SK-N-SH (cell line): ENCODE results near the gene LRRC19. TPM values are rescaled to one million over a fixed set of nuclear protein-coding genes. Genes with fewer than 3 reads are reported as not detected.
A peak's percentile ranks its signal among the peaks of the same experiment; 100 is the strongest.

Experiments used
- CTCF ChIA-PET: fragments of 300-600, 350-600 bp; formaldehyde crosslinking; extraction: SDS; loops from one replicate; lab custom pipeline; 2021; lab: Yijun Ruan, JAX
- POLR2A ChIA-PET: fragments of 350-600 bp; sonication (Branson Sonifier 250); formaldehyde crosslinking; extraction: SDS; loops from one replicate; lab custom pipeline; 2020; ENCODE audit warnings: antibody characterized with exemption, inconsistent platforms; lab: Yijun Ruan, JAX
- DNase-seq: peaks from one replicate; pipeline ENCODE4 v3.0.0; 2012
- H2AFZ ChIP-seq: fragments of 200-600 bp; sonication (generic); 2 replicates; pipeline ENCODE4 v1.8.1; 2016; ENCODE audit warnings: antibody characterized with exemption, mild to moderate bottlenecking, low read depth
- H3F3A ChIP-seq: fragments of 200-600 bp; sonication (generic); replicated peaks from 2 replicates; pipeline ENCODE3; 2016; ENCODE audit warnings: antibody characterized with exemption, mild to moderate bottlenecking; ENCODE audit not compliant: insufficient read depth
- H3K27ac ChIP-seq, 2 experiments: fragments of 200-500 bp in 1 of 2; fragments of 200-600 bp in 1 of 2; sonication (Bioruptor generic) in 1 of 2; sonication (generic), shearing (Covaris generic) in 1 of 2; 2 replicates each; pipeline versions ENCODE4 v1.5.1 to v1.6.1; 2014 to 2016; ENCODE audit warnings: low read depth in 2 of 2, inconsistent platforms in 1 of 2, low read length in 1 of 2, mild to moderate bottlenecking in 1 of 2, mixed read lengths in 1 of 2
- H3K27me3 ChIP-seq: fragments of 200-600 bp; sonication (generic), shearing (Covaris generic); 2 replicates; pipeline ENCODE4 v1.6.1; 2016; ENCODE audit warnings: mixed run types; ENCODE audit not compliant: insufficient read depth
- H3K36me3 ChIP-seq, 2 experiments: fragments of 200-500 bp in 1 of 2; fragments of 200-600 bp in 1 of 2; sonication (Bioruptor generic) in 1 of 2; sonication (generic) in 1 of 2; replicated peaks in 1 of 2; 2 replicates each; pipeline versions ENCODE3 to v1.5.1; 2014 to 2016; ENCODE audit warnings: low read length in 1 of 2, mild to moderate bottlenecking in 1 of 2; ENCODE audit not compliant: insufficient read depth in 2 of 2, control insufficient read depth in 1 of 2
- H3K4me1 ChIP-seq, 2 experiments: fragments of 200-500 bp in 1 of 2; fragments of 200-600 bp in 1 of 2; sonication (Bioruptor generic) in 1 of 2; sonication (generic), shearing (Covaris generic) in 1 of 2; 2 replicates each; pipeline versions ENCODE4 v1.5.1 to v1.6.1; 2014 to 2016; ENCODE audit warnings: low read depth in 1 of 2, low read length in 1 of 2, mixed run types in 1 of 2; ENCODE audit not compliant: insufficient read depth in 2 of 2, control insufficient read depth in 1 of 2
- H3K4me2 ChIP-seq: fragments of 200-600 bp; sonication (generic), shearing (Covaris generic); 2 replicates; pipeline ENCODE4 v1.6.1; 2017; ENCODE audit warnings: mixed run types
- H3K4me3 ChIP-seq, 2 experiments: fragments of 200-500 bp in 1 of 2; fragments of 200-600 bp in 1 of 2; sonication (Bioruptor generic) in 1 of 2; sonication (generic), shearing (Covaris generic) in 1 of 2; 2 replicates each; pipeline versions ENCODE4 v1.5.1 to v1.8.1; 2014 to 2016; ENCODE audit warnings: low read depth in 2 of 2, inconsistent platforms in 1 of 2, low read length in 1 of 2, mild to moderate bottlenecking in 1 of 2, mixed read lengths in 1 of 2, moderate library complexity in 1 of 2
- H3K79me2 ChIP-seq: fragments of 200-600 bp; sonication (generic); 2 replicates; pipeline ENCODE4 v1.8.1; 2017; ENCODE audit warnings: mild to moderate bottlenecking; ENCODE audit not compliant: insufficient read depth
- H3K9ac ChIP-seq: fragments of 200-600 bp; sonication (generic); 2 replicates; pipeline ENCODE4 v1.6.1; 2017; ENCODE audit warnings: mixed run types
- H3K9me2 ChIP-seq: fragments of 200-600 bp; sonication (generic); 2 replicates; pipeline ENCODE4 v1.6.1; 2017; ENCODE audit warnings: mixed run types
- H3K9me3 ChIP-seq: fragments of 200-600 bp; sonication (generic); 2 replicates; pipeline ENCODE4 v1.6.1; 2017; ENCODE audit warnings: mixed run types, mild to moderate bottlenecking, moderate library complexity
- H4K20me1 ChIP-seq: fragments of 200-600 bp; sonication (generic); 2 replicates; pipeline ENCODE4 v1.6.1; 2017; ENCODE audit warnings: mild to moderate bottlenecking, mixed run types; ENCODE audit not compliant: insufficient read depth
- ELF1 ChIP-seq: IDR thresholded peaks from 2 replicates; pipeline ENCODE4 v1.4.0; 2012
- EP300 ChIP-seq, 2 experiments: IDR thresholded peaks; 2 replicates each; pipeline versions ENCODE4 v1.4.0 to v1.6.1; 2012; ENCODE audit warnings: borderline replicate concordance in 1 of 2, low read depth in 1 of 2, low read length in 1 of 2
- FOXJ3 ChIP-seq: sonication (generic); formaldehyde crosslinking; IDR thresholded peaks from 2 replicates; pipeline ENCODE4 v1.5.1; 2020; ENCODE audit warnings: mild to moderate bottlenecking, missing genetic modification reagents
- MXI1 ChIP-seq: IDR thresholded peaks from 2 replicates; pipeline ENCODE4 v1.6.1; 2012; ENCODE audit warnings: mild to moderate bottlenecking, low read depth, low read length, improper control_type of control experiment
- NFIC ChIP-seq: IDR thresholded peaks from 2 replicates; pipeline ENCODE4 v1.4.0; 2012; ENCODE audit warnings: borderline replicate concordance
- NRF1 ChIP-seq: IDR thresholded peaks from 2 replicates; pipeline ENCODE4 v1.6.1; 2012; ENCODE audit warnings: low read depth, mild to moderate bottlenecking, low read length
- PBX3 ChIP-seq: IDR thresholded peaks from 2 replicates; pipeline ENCODE4; 2012
- RAD21 ChIP-seq: IDR thresholded peaks from 2 replicates; pipeline ENCODE4 v1.6.1; 2012; ENCODE audit warnings: mild to moderate bottlenecking, low read length
- SMC3 ChIP-seq: IDR thresholded peaks from 2 replicates; pipeline ENCODE4 v1.6.1; 2012; ENCODE audit warnings: low read depth, low read length, improper control_type of control experiment
- YY1 ChIP-seq: IDR thresholded peaks from 2 replicates; pipeline ENCODE4 v1.4.0; 2012; ENCODE audit warnings: low read depth, mild to moderate bottlenecking
- WGBS: methylation state at CpG from one replicate; pipeline ENCODE4 v1.1.6; 2017; ENCODE audit warnings: low lambda C conversion rate; 5-methylcytosine and 5-hydroxymethylcytosine counted together
- polyA plus RNA-seq, 3 experiments: library from polyadenylated mRNA; depleted of rRNA; stranded (reverse); fragments of >200 nt; gene quantifications; 2 replicates each; pipeline ENCODE4 v1.2.3, GENCODE V29; 2012
- TF ChIP-seq, protein P1 (sequence below): fragments of 150-350 bp; IDR thresholded peaks from 2 replicates; pipeline ENCODE4 v1.6.1; 2016; ENCODE audit warnings: mild to moderate bottlenecking, low read depth, low read length
- TF ChIP-seq, protein P2 (sequence below): fragments of 200-600 bp; sonication (generic); IDR thresholded peaks from 2 replicates; pipeline ENCODE4 v1.6.1; 2017; ENCODE audit warnings: antibody characterized with exemption, mild to moderate bottlenecking, moderate library complexity

LRRC19 gene
- polyA plus RNA-seq, 1 of the 3 experiments (the other 2 are of a cell fraction), result not detected

DNA sequence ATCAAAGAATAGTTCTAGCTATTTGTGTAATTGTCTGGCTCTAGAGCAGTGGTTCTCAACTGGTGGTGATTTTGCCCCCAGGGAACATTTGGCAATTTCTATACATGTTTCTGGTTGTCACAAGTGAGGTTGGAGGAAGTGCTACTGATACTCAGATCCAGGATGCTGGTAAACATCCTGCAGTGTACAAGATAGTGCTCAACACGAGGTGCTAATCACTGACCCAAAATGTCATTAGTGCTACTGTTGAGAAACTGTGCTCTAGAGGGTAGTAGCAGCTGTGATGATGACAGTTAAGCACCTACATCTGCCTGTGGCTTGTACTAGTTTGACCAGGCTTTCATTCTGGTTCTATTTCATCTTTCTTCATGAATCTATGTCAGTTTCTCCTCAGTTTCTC lies 22.1 kb downstream of the LRRC19 start:
- Histone ChIP-seq H3K79me2 (no peaks in the 10 kb centered on the region), H3K27me3 (no peaks in the 10 kb centered on the region), H4K20me1 (no peaks in the 10 kb centered on the region), H2AFZ (no peak overlapping the region), H3F3A (no peaks in the 10 kb centered on the region), H3K4me1 (no peaks in the 10 kb centered on the region), H3K9ac (no peak overlapping the region), H3K4me3 (no peak overlapping the region), H3K9me3 (no peaks in the 10 kb centered on the region), H3K4me2 (no peak overlapping the region), H3K9me2 (no peaks in the 10 kb centered on the region), H3K27ac (no peak overlapping the region), H3K36me3 (peaks cover 8 to 15% of the 10 kb centered on the region in 2 experiments)
- CTCF ChIA-PET, result interaction anchor here (1.1 kb wide), 1 partner anchor 294 kb away, joined by 3 read pairs; no protein-coding TSS in a partner anchor
- 38% methylated on average over 1 of the region's 1 CpG for WGBS
- POLR2A ChIA-PET, result no interaction called here
- DNase-seq, result no peak
- no peak for TF ChIP-seq MXI1
- no peak for TF ChIP-seq FOXJ3
- TF ChIP-seq PBX3, result no peak
- TF ChIP-seq NRF1, result no peak
- no peak for TF ChIP-seq NFIC

- TF ChIP-seq RAD21 (peak; percentile 70), SMC3 (peak; percentile 29), ELF1 (no peak), EP300 (IDR thresholded peaks at IDR 0.05; ENCODE audit: borderline replicate concordance in 1 of 2, low read depth in 1 of 2, low read length in 1 of 2) (no peak), MXI1 (no peak), YY1 (no peak)
- TF ChIP-seq, protein P1, sequence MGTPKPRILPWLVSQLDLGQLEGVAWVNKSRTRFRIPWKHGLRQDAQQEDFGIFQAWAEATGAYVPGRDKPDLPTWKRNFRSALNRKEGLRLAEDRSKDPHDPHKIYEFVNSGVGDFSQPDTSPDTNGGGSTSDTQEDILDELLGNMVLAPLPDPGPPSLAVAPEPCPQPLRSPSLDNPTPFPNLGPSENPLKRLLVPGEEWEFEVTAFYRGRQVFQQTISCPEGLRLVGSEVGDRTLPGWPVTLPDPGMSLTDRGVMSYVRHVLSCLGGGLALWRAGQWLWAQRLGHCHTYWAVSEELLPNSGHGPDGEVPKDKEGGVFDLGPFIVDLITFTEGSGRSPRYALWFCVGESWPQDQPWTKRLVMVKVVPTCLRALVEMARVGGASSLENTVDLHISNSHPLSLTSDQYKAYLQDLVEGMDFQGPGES, result no peak
- TF ChIP-seq, protein P2, sequence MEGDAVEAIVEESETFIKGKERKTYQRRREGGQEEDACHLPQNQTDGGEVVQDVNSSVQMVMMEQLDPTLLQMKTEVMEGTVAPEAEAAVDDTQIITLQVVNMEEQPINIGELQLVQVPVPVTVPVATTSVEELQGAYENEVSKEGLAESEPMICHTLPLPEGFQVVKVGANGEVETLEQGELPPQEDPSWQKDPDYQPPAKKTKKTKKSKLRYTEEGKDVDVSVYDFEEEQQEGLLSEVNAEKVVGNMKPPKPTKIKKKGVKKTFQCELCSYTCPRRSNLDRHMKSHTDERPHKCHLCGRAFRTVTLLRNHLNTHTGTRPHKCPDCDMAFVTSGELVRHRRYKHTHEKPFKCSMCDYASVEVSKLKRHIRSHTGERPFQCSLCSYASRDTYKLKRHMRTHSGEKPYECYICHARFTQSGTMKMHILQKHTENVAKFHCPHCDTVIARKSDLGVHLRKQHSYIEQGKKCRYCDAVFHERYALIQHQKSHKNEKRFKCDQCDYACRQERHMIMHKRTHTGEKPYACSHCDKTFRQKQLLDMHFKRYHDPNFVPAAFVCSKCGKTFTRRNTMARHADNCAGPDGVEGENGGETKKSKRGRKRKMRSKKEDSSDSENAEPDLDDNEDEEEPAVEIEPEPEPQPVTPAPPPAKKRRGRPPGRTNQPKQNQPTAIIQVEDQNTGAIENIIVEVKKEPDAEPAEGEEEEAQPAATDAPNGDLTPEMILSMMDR, result peak; percentile 58
- peak; percentile 10 for DNase-seq
- ChIA-PET CTCF (interaction anchor here (0.7 to 1.4 kb wide), 6 partner anchors 13 to 442 kb away, joined by 3 to 5 read pairs (median 3); no protein-coding TSS in a partner anchor), POLR2A (no interaction called here)
- H3K9me2 ChIP-seq, result no peaks in the 10 kb centered on the region
- 78% methylated on average over 18 of the region's 18 CpGs for WGBS
- no peaks in the 10 kb centered on the region for H3K4me1 ChIP-seq
- H3K9me3 ChIP-seq, result no peaks in the 10 kb centered on the region
- no peak overlapping the region for H3K9ac ChIP-seq
- H3K27me3 ChIP-seq, result no peaks in the 10 kb centered on the region
- H3K36me3 ChIP-seq, result peaks cover 6 to 15% of the 10 kb centered on the region in 2 experiments
- H3K4me2 ChIP-seq, result no peak overlapping the region
- no peaks in the 10 kb centered on the region for H4K20me1 ChIP-seq
- H3K4me3 ChIP-seq, result no peak overlapping the region
- H3K79me2 ChIP-seq, result peaks cover 7% of the 10 kb centered on the region
- H2AFZ ChIP-seq, result 0 out of 2 replicates have a peak overlapping the region, but pooled peaks have one; percentile 22
- no peaks in the 10 kb centered on the region for H3F3A ChIP-seq
- H3K27ac ChIP-seq, result peak overlapping the region in 1 of 2 experiments; percentile 60; a peak in 1 of 4 replicates
These were observed 29.5 kb downstream of the LRRC19 start for GRCh38 chr9:26975728-26976707.
